ENCODE measurements around the gene SLC37A4. TPM values are rescaled to one million over a fixed set of nuclear protein-coding genes. Genes with fewer than 3 reads are reported as not detected.
A peak's percentile ranks its signal among the peaks of the same experiment; 100 is the strongest.
"Not testable (repeated sequence)": the region's sequence is repeated elsewhere in the genome, so short reads cannot be mapped to it uniquely, and the experiment has no call there.

SLC37A4 gene
- polyA plus RNA-seq (2013, experiment 1 of 4) = 58.5 TPM
- 58.3 TPM for polyA plus RNA-seq (2013, experiment 2 of 4)
- polyA plus RNA-seq (2013, experiment 3 of 4) = 48.3 TPM
- 52.8 TPM for polyA plus RNA-seq (2013, experiment 4 of 4)

- Histone ChIP-seq H3K4me1 (ENCODE audit: control insufficient read depth, insufficient read depth, low read length) (peaks cover 16% of the 10 kb centered on the region), H3K27ac (ENCODE audit: insufficient read depth, low read depth, low read length, poor library complexity, severe bottlenecking) (no peak within 1 kb of the TSS), H3K27me3 (ENCODE audit: control insufficient read depth, insufficient read depth, low read length, poor library complexity, severe bottlenecking) (no peaks in the 10 kb centered on the region), H3K36me3 (ENCODE audit: control insufficient read depth, insufficient read depth, low read length) (peaks cover 8% of the 10 kb centered on the region), H3K4me3 (ENCODE audit: insufficient read depth, low read depth, low read length) (peak within 1 kb of the TSS; percentile 60), H3K9me3 (ENCODE audit: control insufficient read depth, low read length) (no peaks in the 10 kb centered on the region)
- WGBS, 2 experiments = 0% methylated on average over 67 of the region's 67 CpGs
Measured at GRCh38 chr11:119030329-119031047, at the start of gene SLC37A4. Gene SLC37A4, minus strand, starts transcription at chr11:119030877.

DNA sequence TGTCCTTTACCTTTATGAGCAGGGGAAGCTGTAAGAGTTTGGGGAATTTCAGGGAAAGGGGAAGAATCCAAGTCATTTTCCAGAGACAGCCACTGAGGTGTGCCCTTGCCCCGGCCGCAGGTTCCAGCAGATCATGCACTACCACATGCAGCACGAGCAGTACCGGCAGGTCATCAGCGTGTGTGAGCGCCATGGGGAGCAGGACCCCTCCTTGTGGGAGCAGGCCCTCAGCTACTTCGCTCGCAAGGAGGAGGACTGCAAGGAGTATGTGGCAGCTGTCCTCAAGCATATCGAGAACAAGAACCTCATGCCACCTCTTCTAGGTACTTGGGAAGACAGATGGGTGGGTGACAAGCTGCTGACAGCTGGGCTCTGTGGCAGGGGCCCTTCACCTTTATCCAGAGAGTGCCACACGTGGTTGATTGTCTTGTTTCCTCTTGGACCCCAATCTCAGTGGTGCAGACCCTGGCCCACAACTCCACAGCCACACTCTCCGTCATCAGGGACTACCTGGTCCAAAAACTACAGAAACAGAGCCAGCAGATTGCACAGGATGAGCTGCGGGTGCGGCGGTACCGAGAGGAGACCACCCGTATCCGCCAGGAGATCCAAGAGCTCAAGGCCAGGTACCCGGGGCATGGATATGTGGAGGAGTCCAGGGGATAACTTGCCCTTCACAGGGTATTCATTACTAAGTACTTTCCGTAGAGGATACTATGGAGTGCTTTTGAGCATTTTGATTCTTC, 48.2 kb upstream of the SLC37A4 start:
- Histone ChIP-seq H3K27ac (ENCODE audit: insufficient read depth, low read depth, low read length, poor library complexity, severe bottlenecking) (no peak overlapping the region), H3K9me3 (ENCODE audit: control insufficient read depth, low read length) (no peaks in the 10 kb centered on the region), H3K4me3 (ENCODE audit: insufficient read depth, low read depth, low read length) (no peak overlapping the region), H3K36me3 (ENCODE audit: control insufficient read depth, insufficient read depth, low read length) (peaks cover 41% of the 10 kb centered on the region), H3K4me1 (ENCODE audit: control insufficient read depth, insufficient read depth, low read length) (no peaks in the 10 kb centered on the region), H3K27me3 (ENCODE audit: control insufficient read depth, insufficient read depth, low read length, poor library complexity, severe bottlenecking) (no peaks in the 10 kb centered on the region)
- 93 to 94% methylated on average over 19 of the region's 19 CpGs for WGBS, 2 experiments

GRCh38 chr11:119077839-119078238, 47.2 kb upstream of the SLC37A4 start:
- Histone ChIP-seq H3K27me3 (ENCODE audit: control insufficient read depth, insufficient read depth, low read length, poor library complexity, severe bottlenecking) (no peaks in the 10 kb centered on the region), H3K4me1 (ENCODE audit: control insufficient read depth, insufficient read depth, low read length) (no peaks in the 10 kb centered on the region), H3K27ac (ENCODE audit: insufficient read depth, low read depth, low read length, poor library complexity, severe bottlenecking) (no peak overlapping the region), H3K4me3 (ENCODE audit: insufficient read depth, low read depth, low read length) (no peak overlapping the region), H3K9me3 (ENCODE audit: control insufficient read depth, low read length) (no peaks in the 10 kb centered on the region), H3K36me3 (ENCODE audit: control insufficient read depth, insufficient read depth, low read length) (peaks cover 51% of the 10 kb centered on the region)
- WGBS, 2 experiments = 96% methylated on average over 11 of the region's 11 CpGs

GRCh38 chr11:119067371-119068222, 36.9 kb upstream of the SLC37A4 start, which contains the start of gene VPS11:
Gene VPS11, plus strand, starts transcription at chr11:119067818. Its CDS starts 6 bp downstream, at chr11:119067824.
- H3K4me1 ChIP-seq (ENCODE audit: control insufficient read depth, insufficient read depth, low read length) = no peaks in the 10 kb centered on the region
- H3K36me3 ChIP-seq (ENCODE audit: control insufficient read depth, insufficient read depth, low read length) = no peaks in the 10 kb centered on the region
- peak within 1 kb of the TSS; percentile 74 for H3K27ac ChIP-seq (ENCODE audit: insufficient read depth, low read depth, low read length, poor library complexity, severe bottlenecking)
- H3K27me3 ChIP-seq (ENCODE audit: control insufficient read depth, insufficient read depth, low read length, poor library complexity, severe bottlenecking) = no peaks in the 10 kb centered on the region
- H3K4me3 ChIP-seq (ENCODE audit: insufficient read depth, low read depth, low read length) = peak within 1 kb of the TSS; percentile 93
- H3K9me3 ChIP-seq (ENCODE audit: control insufficient read depth, low read length) = no peaks in the 10 kb centered on the region
- 1% methylated on average over 49 of the region's 49 CpGs for WGBS, 2 experiments

DNA sequence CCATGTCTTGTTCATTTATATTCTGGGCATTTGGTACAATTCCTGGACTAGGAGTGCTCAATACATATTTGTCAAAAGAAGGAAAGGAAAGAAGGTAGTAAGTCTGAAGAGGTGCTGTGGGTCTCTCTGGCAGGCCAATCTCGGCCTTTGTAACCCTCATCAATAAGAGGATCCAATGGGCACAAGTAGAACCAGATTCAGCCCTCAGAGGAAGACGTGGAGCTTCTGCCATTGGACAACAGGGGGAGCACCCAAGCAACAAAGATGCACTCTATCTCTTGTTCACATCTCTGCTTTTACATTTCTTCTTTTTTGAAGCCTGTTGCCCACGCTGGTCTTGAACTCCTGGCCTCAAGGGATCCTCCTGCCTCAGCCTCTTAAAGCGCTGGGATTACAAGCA, 34.7 kb upstream of the SLC37A4 start:
- Histone ChIP-seq H3K36me3 (ENCODE audit: control insufficient read depth, insufficient read depth, low read length) (no peaks in the 10 kb centered on the region), H3K4me1 (ENCODE audit: control insufficient read depth, insufficient read depth, low read length) (no peaks in the 10 kb centered on the region), H3K27me3 (ENCODE audit: control insufficient read depth, insufficient read depth, low read length, poor library complexity, severe bottlenecking) (no peaks in the 10 kb centered on the region), H3K27ac (ENCODE audit: insufficient read depth, low read depth, low read length, poor library complexity, severe bottlenecking) (no peak overlapping the region), H3K9me3 (ENCODE audit: control insufficient read depth, low read length) (no peaks in the 10 kb centered on the region), H3K4me3 (ENCODE audit: insufficient read depth, low read depth, low read length) (no peak overlapping the region)
- 55 to 58% methylated on average over 4 of the region's 4 CpGs for WGBS, 2 experiments

DNA sequence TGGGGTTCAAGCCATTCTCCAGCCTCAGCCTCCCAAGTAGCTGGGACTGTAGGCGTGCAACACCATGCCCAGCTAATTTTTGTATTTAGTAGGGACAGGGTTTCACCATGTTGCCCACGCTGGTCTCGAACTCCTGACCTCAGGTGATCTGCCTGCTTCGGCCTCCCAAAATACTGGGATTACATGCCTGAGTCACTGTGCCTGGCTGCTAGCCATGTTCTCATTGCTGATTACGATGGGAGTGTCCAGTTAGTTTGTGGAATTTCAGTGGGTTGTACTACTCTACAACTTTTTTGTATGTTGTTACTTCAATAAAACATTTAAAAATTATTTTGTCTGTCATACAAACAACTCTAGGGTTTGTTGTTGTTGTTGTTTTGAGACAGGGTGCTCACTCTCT, 32.1 kb upstream of the SLC37A4 start:
- 86 to 89% methylated on average over 5 of the region's 5 CpGs for whole genome bisulfite sequencing, 2 experiments
- no peak overlapping the region for H3K27ac ChIP-seq (ENCODE audit: insufficient read depth, low read depth, low read length, poor library complexity, severe bottlenecking)
- H3K4me1 ChIP-seq (ENCODE audit: control insufficient read depth, insufficient read depth, low read length) = no peaks in the 10 kb centered on the region
- no peaks in the 10 kb centered on the region for H3K27me3 ChIP-seq (ENCODE audit: control insufficient read depth, insufficient read depth, low read length, poor library complexity, severe bottlenecking)
- H3K4me3 ChIP-seq (ENCODE audit: insufficient read depth, low read depth, low read length) = no peak overlapping the region
- H3K9me3 ChIP-seq (ENCODE audit: control insufficient read depth, low read length) = no peaks in the 10 kb centered on the region
- H3K36me3 ChIP-seq (ENCODE audit: control insufficient read depth, insufficient read depth, low read length) = no peaks in the 10 kb centered on the region

GRCh38 chr11:119061256-119061655, 30.6 kb upstream of the SLC37A4 start:
- Histone ChIP-seq H3K36me3 (ENCODE audit: control insufficient read depth, insufficient read depth, low read length) (no peaks in the 10 kb centered on the region), H3K4me3 (ENCODE audit: insufficient read depth, low read depth, low read length) (no peak overlapping the region), H3K9me3 (ENCODE audit: control insufficient read depth, low read length) (no peaks in the 10 kb centered on the region), H3K4me1 (ENCODE audit: control insufficient read depth, insufficient read depth, low read length) (no peaks in the 10 kb centered on the region), H3K27ac (ENCODE audit: insufficient read depth, low read depth, low read length, poor library complexity, severe bottlenecking) (no peak overlapping the region), H3K27me3 (ENCODE audit: control insufficient read depth, insufficient read depth, low read length, poor library complexity, severe bottlenecking) (no peaks in the 10 kb centered on the region)
- 87 to 89% methylated on average over 3 of the region's 3 CpGs for WGBS, 2 experiments

DNA sequence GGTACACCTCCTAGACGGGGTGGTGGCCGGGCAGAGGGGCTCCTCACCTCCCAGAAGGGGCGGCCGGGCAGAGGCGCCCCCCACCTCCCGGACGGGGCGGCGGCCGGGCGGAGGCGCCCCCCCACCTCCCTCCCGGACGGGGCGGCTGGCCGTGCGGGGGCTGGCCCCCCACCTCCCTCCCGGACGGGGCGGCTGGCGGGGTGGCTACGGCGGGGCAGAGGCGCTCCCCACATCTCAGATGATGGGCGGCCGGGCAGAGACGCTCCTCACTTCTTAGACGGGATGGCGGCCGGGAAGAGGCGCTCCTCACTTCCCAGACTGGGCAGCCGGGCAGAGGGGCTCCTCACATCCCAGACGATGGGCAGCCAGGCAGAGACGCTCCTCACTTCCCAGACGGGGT, 28.5 kb upstream of the SLC37A4 start:
- not testable (repeated sequence) for H3K27me3 ChIP-seq (ENCODE audit: control insufficient read depth, insufficient read depth, low read length, poor library complexity, severe bottlenecking); H3K4me1 ChIP-seq (ENCODE audit: control insufficient read depth, insufficient read depth, low read length); H3K27ac ChIP-seq (ENCODE audit: insufficient read depth, low read depth, low read length, poor library complexity, severe bottlenecking); H3K4me3 ChIP-seq (ENCODE audit: insufficient read depth, low read depth, low read length); H3K9me3 ChIP-seq (ENCODE audit: control insufficient read depth, low read length); H3K36me3 ChIP-seq (ENCODE audit: control insufficient read depth, insufficient read depth, low read length)
- 90 to 97% methylated on average over 26 to 29 of the region's 35 CpGs for WGBS, 2 experiments

- H3K9me3 ChIP-seq (ENCODE audit: control insufficient read depth, low read length) = no peaks in the 10 kb centered on the region
- H3K4me3 ChIP-seq (ENCODE audit: insufficient read depth, low read depth, low read length) = peak within 1 kb of the TSS; percentile 92
- peak within 1 kb of the TSS; percentile 94 for H3K27ac ChIP-seq (ENCODE audit: insufficient read depth, low read depth, low read length, poor library complexity, severe bottlenecking)
- WGBS, 2 experiments = 0% methylated on average over 79 of the region's 79 CpGs
- peaks cover 18% of the 10 kb centered on the region for H3K36me3 ChIP-seq (ENCODE audit: control insufficient read depth, insufficient read depth, low read length)
- no peaks in the 10 kb centered on the region for H3K27me3 ChIP-seq (ENCODE audit: control insufficient read depth, insufficient read depth, low read length, poor library complexity, severe bottlenecking)
- H3K4me1 ChIP-seq (ENCODE audit: control insufficient read depth, insufficient read depth, low read length) = no peaks in the 10 kb centered on the region
Measured at GRCh38 chr11:119057000-119057769, 26.5 kb upstream of the SLC37A4 start, which contains the start of gene HYOU1. Gene HYOU1, minus strand, starts transcription at chr11:119057205. Its CDS starts 1,045 bp downstream, at chr11:119056160.

All from ectodermal cell (in vitro differentiated cells).